DOHH2 (cell line): ENCODE measurements around the gene DUS3L.

Experiments
- CTCF ChIP-seq: fragments of 200-600 bp; sonication (generic); IDR thresholded peaks from one replicate; pipeline ENCODE4 v1.5.1; 2014; ENCODE audit warnings: antibody characterized with exemption, mild to moderate bottlenecking, low read depth, low read length; ENCODE audit not compliant: poor library complexity, severe bottlenecking
- EZH2phosphoT487 ChIP-seq: fragments of 200-600 bp; sonication (generic); IDR thresholded peaks from 2 replicates; pipeline ENCODE4 v1.6.1; 2017; ENCODE audit warnings: borderline replicate concordance, mild to moderate bottlenecking, antibody characterized with exemption, low read length, moderate library complexity, mixed read lengths

GRCh38 chr19:5824751-5825150 lies 33.8 kb upstream of the DUS3L start:
- TF ChIP-seq CTCF (no peak), EZH2phosphoT487 (no peak)
